K562 (cell line): ENCODE results near the gene CD84. TPM values are rescaled to one million over a fixed set of nuclear protein-coding genes. Genes with fewer than 3 reads are reported as not detected.
A peak's percentile ranks its signal among the peaks of the same experiment; 100 is the strongest.

ENCODE experiments used
- AFF1 ChIP-seq, 2 experiments: fragments of 450-650 bp; IDR thresholded peaks; 2 replicates each; pipeline ENCODE4 v1.6.1; 2018; ENCODE audit warnings: mild to moderate bottlenecking in 2 of 2, low read depth in 1 of 2; ENCODE audit not compliant: partially characterized antibody in 2 of 2
- ASH1L ChIP-seq: fragments of 450-650 bp; IDR thresholded peaks from 2 replicates; pipeline ENCODE4 v1.6.1; 2018; ENCODE audit warnings: borderline replicate concordance, mild to moderate bottlenecking, low read depth; ENCODE audit not compliant: partially characterized antibody
- C11orf30 ChIP-seq: fragments of 450-650 bp; IDR thresholded peaks from 2 replicates; pipeline ENCODE4 v1.6.1; 2016; ENCODE audit warnings: low read depth, mild to moderate bottlenecking
- DACH1 ChIP-seq: fragments of 450-650 bp; IDR thresholded peaks from 2 replicates; pipeline ENCODE4 v1.6.1; 2018; ENCODE audit not compliant: partially characterized antibody
- NCOA6 ChIP-seq: fragments of 450-650 bp; IDR thresholded peaks from 2 replicates; pipeline ENCODE4 v1.6.1; 2017; ENCODE audit warnings: mild to moderate bottlenecking
- NFIX ChIP-seq: fragments of 250-450 bp; sonication (Bioruptor Pico); IDR thresholded peaks from 2 replicates; pipeline ENCODE4 v1.4.0; 2020; ENCODE audit warnings: low read depth, mild to moderate bottlenecking, moderate library complexity
- NKRF ChIP-seq: fragments of 450-650 bp; IDR thresholded peaks from 2 replicates; pipeline ENCODE4 v1.6.1; 2016; ENCODE audit warnings: borderline replicate concordance
- NR3C1 ChIP-seq: sonication (generic); formaldehyde crosslinking; IDR thresholded peaks from 2 replicates; pipeline ENCODE4 v1.8.1; 2022; ENCODE audit warnings: missing genetic modification reagents
- RAD21 ChIP-seq, 2 experiments: fragments of 250-450 bp in 1 of 2; fragments of 450-650 bp in 1 of 2; sonication (Bioruptor Pico) in 1 of 2; formaldehyde crosslinking in 1 of 2; IDR thresholded peaks in 1 of 2; conservative IDR thresholded peaks in 1 of 2; 2 replicates each; pipeline versions ENCODE4 v1.4.0 to v1.8.0; 2020 to 2022; ENCODE audit warnings: mild to moderate bottlenecking in 2 of 2, moderate library complexity in 1 of 2
- RCOR1 ChIP-seq, 2 experiments: IDR thresholded peaks; 2 replicates each; pipeline ENCODE4 v1.6.1; 2012; ENCODE audit warnings: low read depth in 2 of 2, low read length in 2 of 2, borderline replicate concordance in 1 of 2, improper control_type of control experiment in 1 of 2
- SMARCB1 ChIP-seq: IDR thresholded peaks from 2 replicates; pipeline ENCODE4 v1.6.1; 2011; ENCODE audit warnings: improper control_type of control experiment, low read depth; ENCODE audit not compliant: insufficient read length
- SMARCE1 ChIP-seq: fragments of 450-650 bp; IDR thresholded peaks from 2 replicates; pipeline ENCODE4 v1.7.1; 2016; ENCODE audit warnings: mild to moderate bottlenecking
- SOX6 ChIP-seq: fragments of 450-650 bp; IDR thresholded peaks from 2 replicates; pipeline ENCODE4 v1.6.1; 2014; ENCODE audit warnings: mild to moderate bottlenecking
- TEAD4 ChIP-seq, 2 experiments: sonication (generic) in 1 of 2; formaldehyde crosslinking in 1 of 2; IDR thresholded peaks; 2 replicates each; pipeline versions ENCODE4 v1.6.1 to v1.8.0; 2012 to 2022; ENCODE audit warnings: borderline replicate concordance in 1 of 2, inconsistent platforms in 1 of 2, low read length in 1 of 2, mild to moderate bottlenecking in 1 of 2, missing genetic modification reagents in 1 of 2
- ZC3H11A ChIP-seq: IDR thresholded peaks from 2 replicates; pipeline ENCODE4 v1.6.1; 2012; ENCODE audit warnings: low read depth, low read length, improper control_type of control experiment
- ZNF121 ChIP-seq: sonication (generic); formaldehyde crosslinking; conservative IDR thresholded peaks from 2 replicates; pipeline ENCODE4 v1.8.0; 2022; ENCODE audit warnings: missing genetic modification reagents
- ZNF143 ChIP-seq: sonication (generic); formaldehyde crosslinking; IDR thresholded peaks from 2 replicates; pipeline ENCODE4 v1.9.0; 2022; ENCODE audit warnings: mild to moderate bottlenecking, missing genetic modification reagents
- polyA plus RNA-seq, 8 experiments: library from polyadenylated mRNA; depleted of rRNA in 4 of 8; stranded (reverse) in 5 of 8; unstranded in 3 of 8; fragments of >200 nt; fragmentation: Nextera tagmentation in 2 of 8; fragmentation: Illumina TruSeq in 1 of 8; extraction: Ambion mirVana in 2 of 8; extraction: Trizol in 1 of 8; gene quantifications; 2 replicates each; pipeline versions ENCODE4 v1.2.1 to v1.2.3, GENCODE V29; 2011 to 2014; ENCODE audit warnings: inconsistent platforms in 1 of 8, missing spikeins in 1 of 8
- total RNA-seq, 7 experiments: library from RNA; depleted of rRNA in 6 of 7; stranded (reverse); fragments of >200 nt in 6 of 7; fragmentation: Illumina TruSeq in 2 of 7; extraction: Trizol in 2 of 7; gene quantifications; 2 replicates each; pipeline versions ENCODE4 v1.2.1 to v1.2.3, GENCODE V29; 2011 to 2021; ENCODE audit warnings: low replicate concordance in 1 of 7
- TF ChIP-seq, protein P1 (sequence below): fragments of 250-450 bp; sonication (Bioruptor Pico); IDR thresholded peaks from 2 replicates; pipeline ENCODE4 v1.9.0; 2021; ENCODE audit warnings: mild to moderate bottlenecking, inconsistent platforms

Gene CD84
- total and polyA plus RNA-seq, 9 of the 15 experiments (the other 6 are each of a cell fraction or from before 2014, with no cell fraction given): 0.82 to 6.8 (median 2.0) TPM

DNA sequence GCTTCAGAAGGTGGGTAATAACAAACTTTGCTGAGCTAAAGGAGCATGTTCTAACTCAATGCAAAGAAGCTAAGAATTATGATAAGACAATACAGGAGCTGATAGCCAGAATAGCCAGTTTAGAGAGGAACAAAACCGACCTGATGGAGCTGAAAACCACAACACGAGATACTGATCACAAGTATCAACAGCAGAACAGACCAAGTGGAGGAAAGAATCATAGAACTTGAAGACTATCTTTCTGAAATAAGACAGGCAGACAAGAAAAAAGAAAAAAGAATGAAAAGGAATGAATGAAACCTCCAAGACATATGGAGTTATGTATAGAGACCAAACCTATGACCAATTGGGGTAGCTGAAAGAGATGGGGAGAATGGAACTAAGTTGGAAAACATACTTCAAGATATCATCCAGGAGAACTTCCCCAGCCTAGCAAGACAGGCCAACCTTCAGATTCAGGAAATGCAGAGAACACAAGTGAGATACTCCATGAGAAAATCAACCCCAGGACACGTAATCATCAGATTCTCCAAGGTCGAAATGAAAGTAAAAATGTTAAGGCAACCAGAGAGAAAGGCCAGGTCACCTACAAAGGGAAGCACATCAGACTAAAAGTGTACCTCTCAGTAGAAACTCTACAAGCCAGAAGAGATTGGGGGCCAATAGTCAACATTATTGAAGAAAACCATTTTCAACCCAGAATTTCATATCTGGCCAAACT lies 20.5 kb downstream of the CD84 start (continued):
- TF ChIP-seq ZNF143 (CRISPR knock-in tag) (no peak), ZC3H11A (no peak), SOX6 (peak; percentile 86), ASH1L (no peak), C11orf30 (no peak), NFIX (CRISPR knock-in tag) (no peak), AFF1 (IDR thresholded peaks at IDR 0.05; ENCODE audit: low read depth in 1 of 2, partially characterized antibody in 2 of 2) (peak in 1 of 2 experiments; percentile 51), NCOA6 (no peak), NKRF (no peak), SMARCE1 (peak; percentile 62; the same call in 1 of the 2 replicates), NR3C1 (CRISPR knock-in tag) (no peak), DACH1 (no peak), SMARCB1 (no peak), TEAD4 (IDR thresholded peaks at IDR 0.05; ENCODE audit: low read length) (peak; percentile 28; the same call in 1 of the 2 replicates), TEAD4 (CRISPR knock-in tag; IDR thresholded peaks at IDR 0.05; ENCODE audit: borderline replicate concordance) (no peak), RCOR1 (IDR thresholded peaks at IDR 0.05; ENCODE audit: borderline replicate concordance in 1 of 2, low read depth in 2 of 2, low read length in 2 of 2) (no peak), ZNF121 (CRISPR knock-in tag) (no peak), RAD21 (CRISPR knock-in tag; conservative IDR thresholded peaks at IDR 0.05 in 1 of 2, IDR thresholded peaks at IDR 0.05 in 1 of 2) (peak in 1 of 2 experiments; percentile 4; a peak in 1 of 4 replicates)
- TF ChIP-seq, protein P1, sequence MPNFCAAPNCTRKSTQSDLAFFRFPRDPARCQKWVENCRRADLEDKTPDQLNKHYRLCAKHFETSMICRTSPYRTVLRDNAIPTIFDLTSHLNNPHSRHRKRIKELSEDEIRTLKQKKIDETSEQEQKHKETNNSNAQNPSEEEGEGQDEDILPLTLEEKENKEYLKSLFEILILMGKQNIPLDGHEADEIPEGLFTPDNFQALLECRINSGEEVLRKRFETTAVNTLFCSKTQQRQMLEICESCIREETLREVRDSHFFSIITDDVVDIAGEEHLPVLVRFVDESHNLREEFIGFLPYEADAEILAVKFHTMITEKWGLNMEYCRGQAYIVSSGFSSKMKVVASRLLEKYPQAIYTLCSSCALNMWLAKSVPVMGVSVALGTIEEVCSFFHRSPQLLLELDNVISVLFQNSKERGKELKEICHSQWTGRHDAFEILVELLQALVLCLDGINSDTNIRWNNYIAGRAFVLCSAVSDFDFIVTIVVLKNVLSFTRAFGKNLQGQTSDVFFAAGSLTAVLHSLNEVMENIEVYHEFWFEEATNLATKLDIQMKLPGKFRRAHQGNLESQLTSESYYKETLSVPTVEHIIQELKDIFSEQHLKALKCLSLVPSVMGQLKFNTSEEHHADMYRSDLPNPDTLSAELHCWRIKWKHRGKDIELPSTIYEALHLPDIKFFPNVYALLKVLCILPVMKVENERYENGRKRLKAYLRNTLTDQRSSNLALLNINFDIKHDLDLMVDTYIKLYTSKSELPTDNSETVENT: no peak
